Breast epithelium (tissue), 3 donors: Measurements from ENCODE around the gene C6orf136.

Source experiments
- POLR2A ChIP-seq: fragments of 450-650 bp; IDR thresholded peaks from one replicate; pipeline ENCODE4 v1.6.1; 2016; ENCODE audit warnings: antibody characterized with exemption, mild to moderate bottlenecking, moderate library complexity
- POLR2AphosphoS5 ChIP-seq, 3 donors: sonication (generic); formaldehyde crosslinking; IDR thresholded peaks; one replicate each; pipeline ENCODE4 v1.6.1; 2017; ENCODE audit warnings: antibody characterized with exemption in 3 of 3
- TF ChIP-seq, protein P1 (sequence below), 3 donors: fragments of 450-650 bp; IDR thresholded peaks; one replicate each; pipeline ENCODE4 v1.5.1; 2016 to 2017; ENCODE audit warnings: antibody characterized with exemption in 3 of 3, mild to moderate bottlenecking in 3 of 3, moderate library complexity in 3 of 3

DNA sequence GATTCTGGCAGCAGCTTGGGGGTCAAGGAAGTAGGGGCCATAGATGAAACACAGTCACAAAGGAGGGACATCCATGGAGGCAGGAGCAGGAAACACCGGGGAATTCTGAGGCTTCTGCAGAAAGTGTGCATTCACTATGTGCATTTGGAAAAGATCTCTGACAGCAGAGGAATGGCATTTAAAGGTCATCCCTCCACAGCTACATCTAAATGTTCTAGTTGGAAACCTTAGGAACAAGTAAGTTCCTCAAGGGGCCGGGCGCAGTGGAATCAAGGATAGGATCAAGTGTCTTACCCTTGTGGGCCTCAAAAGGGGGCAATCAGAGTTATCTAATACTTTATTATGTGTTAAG, 8.8 kb downstream of the C6orf136 start:
- TF ChIP-seq, protein P1, sequence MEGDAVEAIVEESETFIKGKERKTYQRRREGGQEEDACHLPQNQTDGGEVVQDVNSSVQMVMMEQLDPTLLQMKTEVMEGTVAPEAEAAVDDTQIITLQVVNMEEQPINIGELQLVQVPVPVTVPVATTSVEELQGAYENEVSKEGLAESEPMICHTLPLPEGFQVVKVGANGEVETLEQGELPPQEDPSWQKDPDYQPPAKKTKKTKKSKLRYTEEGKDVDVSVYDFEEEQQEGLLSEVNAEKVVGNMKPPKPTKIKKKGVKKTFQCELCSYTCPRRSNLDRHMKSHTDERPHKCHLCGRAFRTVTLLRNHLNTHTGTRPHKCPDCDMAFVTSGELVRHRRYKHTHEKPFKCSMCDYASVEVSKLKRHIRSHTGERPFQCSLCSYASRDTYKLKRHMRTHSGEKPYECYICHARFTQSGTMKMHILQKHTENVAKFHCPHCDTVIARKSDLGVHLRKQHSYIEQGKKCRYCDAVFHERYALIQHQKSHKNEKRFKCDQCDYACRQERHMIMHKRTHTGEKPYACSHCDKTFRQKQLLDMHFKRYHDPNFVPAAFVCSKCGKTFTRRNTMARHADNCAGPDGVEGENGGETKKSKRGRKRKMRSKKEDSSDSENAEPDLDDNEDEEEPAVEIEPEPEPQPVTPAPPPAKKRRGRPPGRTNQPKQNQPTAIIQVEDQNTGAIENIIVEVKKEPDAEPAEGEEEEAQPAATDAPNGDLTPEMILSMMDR (IDR thresholded peaks at IDR 0.05) = no peak
- TF ChIP-seq POLR2AphosphoS5 (IDR thresholded peaks at IDR 0.05) (no peak), POLR2A (no peak)
